Hematopoietic multipotent progenitor cell treated with erythropoietin and hydrocortisone succinate and interleukin-3 and kit ligand, for 8 days (in vitro differentiated cells): ENCODE results near the gene WDR26.

ENCODE experiments used
- DNase-seq: peaks from one replicate; pipeline ENCODE4 v3.0.0-alpha.2; 2015

Gene WDR26

DNA sequence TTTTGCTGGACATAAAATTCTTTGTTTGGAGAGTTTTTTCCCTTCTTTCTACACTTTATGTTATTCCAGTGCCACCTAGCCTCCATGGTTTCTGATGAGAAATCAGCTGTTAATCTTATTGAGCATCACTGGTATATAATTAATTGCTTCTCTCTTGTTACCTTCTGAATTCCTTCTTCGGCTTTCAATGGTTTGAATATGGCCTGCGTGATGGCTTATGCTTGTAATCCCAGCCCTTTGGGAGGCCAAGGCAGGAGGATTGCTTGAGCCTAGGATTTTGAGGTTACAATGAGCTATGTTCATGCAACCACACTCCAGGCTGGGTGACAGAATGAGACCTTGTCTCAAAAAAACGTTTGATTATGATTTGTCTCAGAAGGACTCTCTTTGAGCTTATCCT is 90.9 kb downstream of the WDR26 start:
- DNase-seq = no peak

DNA sequence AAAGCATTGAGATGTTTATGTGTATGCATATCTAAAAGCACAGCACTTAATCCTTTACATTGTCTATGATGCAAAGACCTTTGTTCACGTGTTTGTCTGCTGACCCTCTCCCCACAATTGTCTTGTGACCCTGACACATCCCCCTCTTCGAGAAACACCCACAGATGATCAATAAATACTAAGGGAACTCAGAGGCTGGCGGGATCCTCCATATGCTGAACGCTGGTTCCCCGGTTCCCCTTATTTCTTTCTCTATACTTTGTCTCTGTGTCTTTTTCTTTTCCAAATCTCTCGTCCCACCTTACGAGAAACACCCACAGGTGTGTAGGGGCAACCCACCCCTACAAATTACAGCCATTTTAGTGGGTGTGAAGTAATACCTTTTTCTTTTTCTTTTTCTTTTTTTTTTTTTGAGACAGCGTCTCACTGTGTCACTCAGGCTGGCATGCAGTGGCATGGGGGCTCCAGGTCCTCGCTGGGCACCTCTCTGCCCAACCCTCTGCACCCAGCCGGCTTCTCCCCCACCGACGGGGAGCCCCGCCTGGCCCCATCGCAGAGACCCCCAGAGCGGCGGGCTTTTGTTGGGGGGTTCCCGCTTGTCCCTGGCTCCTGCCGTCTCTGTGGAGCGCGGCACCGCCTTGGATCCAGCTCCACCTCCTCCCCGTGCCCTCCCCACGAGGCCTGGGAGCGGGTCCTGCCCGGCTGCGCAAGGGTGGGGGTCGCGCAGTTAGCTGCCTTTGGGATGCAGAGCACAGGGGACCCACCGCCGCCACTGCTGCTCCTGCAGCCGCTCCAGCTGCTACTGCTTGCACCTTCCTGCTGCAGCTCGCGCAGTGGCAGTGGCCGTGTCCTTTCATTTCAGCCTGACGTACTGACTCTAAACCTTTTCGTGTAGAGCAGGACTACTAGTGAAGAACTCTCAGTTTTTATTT is 93.9 kb downstream of the WDR26 start:
- peak; percentile 29 for DNase-seq

DNA sequence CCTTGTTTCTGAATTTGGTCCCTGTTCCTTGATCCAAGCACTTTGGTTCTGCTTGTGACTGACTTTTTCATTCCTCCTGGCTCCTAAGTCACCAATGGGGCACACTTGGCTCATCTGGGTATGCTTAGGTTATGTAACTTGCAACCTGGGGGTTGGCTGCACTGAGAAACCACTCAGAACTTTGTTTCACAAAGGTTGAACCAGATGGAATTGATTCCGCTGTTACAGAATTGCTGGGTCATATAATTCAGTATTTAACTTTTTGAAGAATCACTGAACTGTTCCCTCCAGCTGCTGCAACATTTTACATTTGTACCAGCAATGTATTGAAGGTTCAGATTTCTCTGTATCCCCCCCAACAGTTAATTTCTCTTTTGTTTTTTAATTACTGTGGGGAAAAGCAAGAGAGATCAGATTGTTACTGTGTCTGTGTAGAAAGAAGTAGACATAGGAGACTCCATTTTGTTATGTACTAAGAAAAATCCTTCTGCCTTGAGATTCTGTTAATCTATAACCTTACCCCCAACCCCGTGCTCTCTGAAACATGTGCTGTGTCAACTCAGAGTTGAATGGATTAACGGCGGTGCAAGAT is 95.1 kb downstream of the WDR26 start:
- no peak for DNase-seq

DNA sequence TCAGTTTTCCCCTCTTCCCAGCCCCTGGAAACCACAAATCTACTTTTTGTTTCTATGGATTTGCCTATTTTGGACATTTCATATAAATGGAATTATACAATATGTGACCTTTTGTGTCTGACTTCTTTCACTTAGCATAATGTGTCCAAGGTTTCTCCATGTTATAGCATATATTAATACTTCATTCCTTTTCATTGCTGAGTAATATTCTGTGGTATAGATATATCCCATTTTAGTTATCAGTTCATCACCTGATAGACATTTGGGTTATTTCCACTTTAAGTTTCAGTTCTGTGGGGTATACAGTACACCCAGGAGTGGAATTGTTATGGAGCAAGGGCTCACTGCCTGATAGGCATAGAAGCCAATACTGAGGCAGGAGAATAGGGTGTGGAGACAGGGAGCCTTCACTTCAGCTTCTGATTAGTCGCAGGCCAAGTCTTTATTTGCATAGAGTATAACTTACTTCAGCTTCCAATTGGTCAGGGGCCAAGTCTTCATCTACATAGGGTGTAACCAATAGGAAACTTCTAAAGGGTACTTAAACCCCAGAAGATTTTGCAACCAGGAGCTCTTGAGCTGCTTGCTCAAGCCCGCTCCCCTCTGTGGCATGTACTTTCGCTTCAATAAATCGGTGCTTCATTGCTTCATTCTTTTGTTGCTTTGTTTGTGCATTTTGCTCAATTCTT is 96.3 kb downstream of the WDR26 start:
- peak; percentile 60 for DNase-seq
